Trophoblast cell (in vitro differentiated cells and primary cell): ENCODE results near the gene SPATA19.

Experiments used
- DNase-seq, 2 donors: peaks; one replicate each; pipeline ENCODE4 v3.0.0-alpha.2; 2016
- H2AFZ ChIP-seq: 2 replicates; pipeline ENCODE4 v1.6.1; 2013; ENCODE audit warnings: low read length, moderate library complexity, mild to moderate bottlenecking; ENCODE audit not compliant: insufficient read depth, poor library complexity
- H2AK5ac ChIP-seq: 2 replicates; pipeline ENCODE4 v1.6.1; 2013; ENCODE audit warnings: mild to moderate bottlenecking, low read length
- H2BK120ac ChIP-seq: 2 replicates; pipeline ENCODE4 v1.6.1; 2013; ENCODE audit warnings: low read length, mild to moderate bottlenecking, moderate library complexity; ENCODE audit not compliant: insufficient read depth, poor library complexity
- H2BK12ac ChIP-seq: 2 replicates; pipeline ENCODE4 v1.6.1; 2013; ENCODE audit warnings: mild to moderate bottlenecking, low read length, moderate library complexity
- H2BK5ac ChIP-seq: 2 replicates; pipeline ENCODE4 v1.6.1; 2013; ENCODE audit warnings: low read length, low read depth, moderate library complexity, mild to moderate bottlenecking; ENCODE audit not compliant: poor library complexity
- H3K14ac ChIP-seq: 2 replicates; pipeline ENCODE4 v1.6.1; 2013; ENCODE audit warnings: mild to moderate bottlenecking, low read length
- H3K18ac ChIP-seq: 2 replicates; pipeline ENCODE4 v1.6.1; 2013; ENCODE audit warnings: mild to moderate bottlenecking, low read length
- H3K23ac ChIP-seq: 2 replicates; pipeline ENCODE4 v1.6.1; 2013; ENCODE audit warnings: low read length
- H3K27ac ChIP-seq: 2 replicates; pipeline ENCODE4 v1.5.1; 2013; ENCODE audit warnings: low read depth, mild to moderate bottlenecking, inconsistent platforms, low read length, moderate library complexity
- H3K27me3 ChIP-seq: 2 replicates; pipeline ENCODE4 v1.6.1; 2013; ENCODE audit warnings: inconsistent platforms, mild to moderate bottlenecking, low read length, moderate library complexity; ENCODE audit not compliant: insufficient read depth
- H3K36me3 ChIP-seq, 2 experiments: 1 replicate in 1 of 2; 2 replicates in 1 of 2; pipeline ENCODE4 v1.6.1; 2013; ENCODE audit warnings: low read length in 2 of 2, mild to moderate bottlenecking in 2 of 2, moderate library complexity in 1 of 2; ENCODE audit not compliant: insufficient read depth in 2 of 2, control insufficient read depth in 1 of 2
- H3K4ac ChIP-seq: 2 replicates; pipeline ENCODE4 v1.6.1; 2013; ENCODE audit warnings: low read depth, mild to moderate bottlenecking, low read length, moderate library complexity
- H3K4me1 ChIP-seq, 2 experiments: 1 replicate in 1 of 2; 2 replicates in 1 of 2; pipeline ENCODE4 v1.6.1; 2013; ENCODE audit warnings: low read length in 2 of 2, mild to moderate bottlenecking in 2 of 2, moderate library complexity in 1 of 2; ENCODE audit not compliant: insufficient read depth in 2 of 2, control insufficient read depth in 1 of 2
- H3K4me2 ChIP-seq: 2 replicates; pipeline ENCODE4 v1.6.1; 2013; ENCODE audit warnings: inconsistent platforms, mild to moderate bottlenecking, low read length, moderate library complexity
- H3K4me3 ChIP-seq: 2 replicates; pipeline ENCODE4 v1.5.1; 2013; ENCODE audit warnings: mild to moderate bottlenecking, low read depth, low read length, inconsistent platforms
- H3K79me1 ChIP-seq: one replicate; pipeline ENCODE4 v1.6.1; 2013; ENCODE audit warnings: low read length
- H3K79me2 ChIP-seq: 2 replicates; pipeline ENCODE4 v1.6.1; 2013; ENCODE audit warnings: low read length, mild to moderate bottlenecking; ENCODE audit not compliant: control insufficient read depth, insufficient read depth, poor library complexity
- H3K9ac ChIP-seq: 2 replicates; pipeline ENCODE4 v1.6.1; 2013; ENCODE audit warnings: mild to moderate bottlenecking, low read length
- H3K9me3 ChIP-seq: 2 replicates; pipeline ENCODE4 v1.6.1; 2013; ENCODE audit warnings: low read depth, mild to moderate bottlenecking, control low read depth, inconsistent platforms, low read length; ENCODE audit not compliant: insufficient read depth
- H4K12ac ChIP-seq: 2 replicates; pipeline ENCODE4 v1.6.1; 2013; ENCODE audit warnings: low read depth, mild to moderate bottlenecking, low read length, moderate library complexity
- H4K8ac ChIP-seq: 2 replicates; pipeline ENCODE4 v1.6.1; 2013; ENCODE audit warnings: low read depth, mild to moderate bottlenecking, low read length, moderate library complexity
- H4K91ac ChIP-seq: one replicate; pipeline ENCODE4 v1.6.1; 2013; ENCODE audit warnings: low read depth, mild to moderate bottlenecking, low read length, moderate library complexity
- WGBS: extraction: QIAGEN DNeasy Blood & Tissue Kit; methylation state at CpG from one replicate; pipeline ENCODE4 v1.1.7; 2013; ENCODE audit warnings: missing lambda C conversion rate; ENCODE audit not compliant: insufficient read length, insufficient coverage; ENCODE audit errors: extremely low coverage; 5-methylcytosine and 5-hydroxymethylcytosine counted together

The SPATA19 gene

DNA sequence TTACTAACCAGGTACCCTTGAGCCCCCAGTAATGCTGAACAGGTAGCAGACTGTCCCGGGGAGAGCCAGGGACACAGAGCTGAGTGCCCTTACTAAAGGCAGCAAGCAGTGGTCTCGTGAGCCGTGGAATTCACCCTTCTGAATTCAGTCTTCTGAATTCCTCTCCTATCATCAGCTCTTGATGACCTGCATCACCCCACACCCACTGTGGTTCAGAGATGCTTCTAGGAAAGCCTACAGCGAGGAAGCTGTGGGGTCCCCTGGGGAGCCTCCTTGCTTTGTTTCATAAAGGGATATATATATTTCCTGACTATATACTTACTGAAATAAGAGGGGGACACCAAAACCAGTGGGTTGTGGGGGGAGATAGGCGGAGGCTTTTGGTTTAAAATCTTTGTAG is 2.6 kb downstream of the SPATA19 start:
- H4K91ac ChIP-seq: no peak overlapping the region
- no peak overlapping the region for H2AK5ac ChIP-seq

DNA sequence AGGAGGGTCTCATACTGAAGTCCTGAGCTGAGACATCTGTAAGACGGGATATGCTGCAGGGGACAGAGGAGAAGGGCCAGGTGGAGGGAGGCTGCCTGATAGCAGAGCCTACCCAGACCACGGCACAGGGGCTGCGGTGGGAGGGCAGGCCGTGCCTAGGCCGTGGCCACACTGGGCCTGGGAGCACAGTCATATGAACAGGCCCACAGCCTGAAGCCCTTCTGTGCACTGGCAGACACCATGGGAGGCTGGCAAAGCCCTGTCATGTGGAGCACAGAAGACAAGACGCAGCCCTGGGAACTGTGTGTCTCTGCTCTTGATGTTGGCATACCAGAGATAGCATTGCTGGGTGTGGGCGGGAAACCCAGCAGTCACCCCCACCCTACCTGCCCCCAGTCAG is 3.3 kb downstream of the SPATA19 start:
- no peak overlapping the region for H3K14ac ChIP-seq
- H3K9me3 ChIP-seq: peaks cover 2% of the 10 kb centered on the region
- no peak for DNase-seq
- no peak overlapping the region for H3K27ac ChIP-seq
- H3K9ac ChIP-seq: no peak overlapping the region
- H3K27me3 ChIP-seq: no peaks in the 10 kb centered on the region
- no peak overlapping the region for H4K8ac ChIP-seq
- H2AFZ ChIP-seq: no peak overlapping the region
- no peak overlapping the region for H3K4me3 ChIP-seq
- no peaks in the 10 kb centered on the region for H3K79me1 ChIP-seq
- H2BK120ac ChIP-seq: no peak overlapping the region
- H3K4me1 ChIP-seq: peaks cover 5 to 7% of the 10 kb centered on the region in 2 experiments
- no CpG with 5 or more reads among the region's 7 CpGs for whole genome bisulfite sequencing
- H3K23ac ChIP-seq: no peak overlapping the region
- H3K79me2 ChIP-seq: no peaks in the 10 kb centered on the region
- no peak overlapping the region for H4K12ac ChIP-seq
- no peak overlapping the region for H3K18ac ChIP-seq
- no peaks in the 10 kb centered on the region for H3K36me3 ChIP-seq
- H2BK12ac ChIP-seq: no peak overlapping the region
- H3K4ac ChIP-seq: no peak overlapping the region
- H4K91ac ChIP-seq: no peak overlapping the region
- H3K4me2 ChIP-seq: no peak overlapping the region
- no peak overlapping the region for H2AK5ac ChIP-seq
- H2BK5ac ChIP-seq: no peak overlapping the region

More for the DNA sequence above, 2.6 kb downstream of the SPATA19 start:
- Histone ChIP-seq H2BK120ac (no peak overlapping the region), H3K9ac (no peak overlapping the region), H3K18ac (no peak overlapping the region), H3K4me2 (no peak overlapping the region), H3K9me3 (peaks cover 2% of the 10 kb centered on the region), H3K36me3 (no peaks in the 10 kb centered on the region), H2BK5ac (no peak overlapping the region), H3K4me3 (no peak overlapping the region), H3K27ac (no peak overlapping the region), H3K4ac (no peak overlapping the region), H4K12ac (no peak overlapping the region), H3K23ac (no peak overlapping the region), H2AFZ (no peak overlapping the region), H3K14ac (no peak overlapping the region), H4K8ac (no peak overlapping the region), H3K27me3 (no peaks in the 10 kb centered on the region), H3K79me1 (no peaks in the 10 kb centered on the region), H3K79me2 (no peaks in the 10 kb centered on the region), H3K4me1 (peaks cover 5 to 7% of the 10 kb centered on the region in 2 experiments), H2BK12ac (no peak overlapping the region)
- DNase-seq: no peak
- no CpG with 5 or more reads among the region's 5 CpGs for WGBS

DNA sequence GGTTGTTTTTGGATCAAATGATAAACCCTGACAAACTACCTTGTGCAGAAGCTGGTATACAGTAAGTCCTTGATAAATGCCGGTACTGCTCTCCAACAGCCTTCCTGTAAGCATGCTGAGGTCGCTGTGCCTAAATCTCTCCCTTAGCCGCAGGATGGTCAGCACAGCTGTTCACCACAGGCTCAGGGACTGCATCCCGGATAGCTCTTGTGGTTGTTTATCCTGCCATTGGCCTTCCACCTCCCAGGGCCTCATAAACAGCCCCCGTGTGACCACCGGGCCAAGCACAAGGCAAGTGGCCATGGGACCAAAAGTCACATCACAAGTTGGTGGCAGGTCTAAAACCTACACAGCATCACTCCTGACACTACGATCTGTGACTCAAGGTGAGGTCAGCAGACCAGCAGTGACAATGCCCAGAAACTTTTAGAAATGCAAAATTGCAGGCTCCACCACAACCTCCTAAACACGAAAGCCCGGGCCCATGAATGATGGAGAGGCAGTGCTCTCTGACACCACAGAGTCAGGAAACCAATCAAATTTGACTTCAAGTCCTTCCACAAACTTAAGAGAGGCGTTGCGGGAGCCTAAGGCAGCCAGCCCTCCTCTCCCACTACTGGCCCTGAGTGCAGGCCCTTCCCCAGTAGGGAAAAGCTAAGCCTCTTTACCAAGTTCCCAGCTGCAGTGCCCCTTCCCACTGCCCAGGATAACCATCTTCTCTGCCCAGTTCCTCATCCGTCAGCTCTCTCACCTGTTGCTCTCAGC is 3.9 kb downstream of the SPATA19 start:
- Histone ChIP-seq H2AK5ac (no peak overlapping the region), H3K9ac (no peak overlapping the region), H3K4me3 (no peak overlapping the region), H3K36me3 (no peaks in the 10 kb centered on the region), H2BK12ac (no peak overlapping the region), H3K23ac (no peak overlapping the region), H3K27ac (no peak overlapping the region), H2BK120ac (no peak overlapping the region), H4K8ac (no peak overlapping the region), H3K14ac (no peak overlapping the region), H3K9me3 (peaks cover 2% of the 10 kb centered on the region), H3K4ac (no peak overlapping the region), H2BK5ac (no peak overlapping the region), H4K12ac (no peak overlapping the region), H3K4me1 (peaks cover 5 to 7% of the 10 kb centered on the region in 2 experiments), H3K4me2 (no peak overlapping the region), H2AFZ (no peak overlapping the region), H3K18ac (no peak overlapping the region), H4K91ac (no peak overlapping the region), H3K79me2 (no peaks in the 10 kb centered on the region), H3K27me3 (no peaks in the 10 kb centered on the region), H3K79me1 (no peaks in the 10 kb centered on the region)
- no peak for DNase-seq
- no CpG with 5 or more reads among the region's 12 CpGs for WGBS

DNA sequence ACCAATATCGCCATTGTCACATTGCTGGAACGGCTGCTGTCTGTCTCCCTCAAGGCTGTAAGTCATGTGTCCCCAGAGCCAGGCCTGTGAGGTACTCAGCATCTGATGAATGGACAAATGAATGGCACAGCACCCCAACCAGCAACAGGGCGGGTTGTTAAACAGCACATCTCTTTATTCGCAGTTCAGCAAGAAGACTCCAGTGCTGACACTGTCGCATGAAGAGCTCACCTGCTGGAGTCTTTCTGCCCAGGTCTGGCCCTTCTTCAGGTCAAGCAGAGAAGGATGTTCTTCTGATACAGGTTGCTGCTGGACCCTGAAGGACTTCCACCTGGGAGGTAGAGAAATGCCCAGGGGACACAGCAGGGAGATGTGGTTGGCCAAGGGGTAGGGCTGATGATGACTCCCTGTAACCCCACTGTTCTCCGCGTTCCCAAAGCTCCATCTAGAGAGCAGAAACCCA is 4.8 kb downstream of the SPATA19 start:
- Histone ChIP-seq H3K27ac (no peak overlapping the region), H3K4me1 (peaks cover 5 to 7% of the 10 kb centered on the region in 2 experiments), H2AK5ac (no peak overlapping the region), H3K4me2 (no peak overlapping the region), H2BK120ac (no peak overlapping the region), H2BK12ac (no peak overlapping the region), H4K8ac (no peak overlapping the region), H3K23ac (no peak overlapping the region), H3K14ac (no peak overlapping the region), H3K27me3 (no peaks in the 10 kb centered on the region), H3K79me2 (no peaks in the 10 kb centered on the region), H2AFZ (no peak overlapping the region), H2BK5ac (no peak overlapping the region), H3K9me3 (peaks cover 2% of the 10 kb centered on the region), H3K18ac (no peak overlapping the region), H3K79me1 (no peaks in the 10 kb centered on the region), H4K12ac (no peak overlapping the region), H3K4ac (no peak overlapping the region), H4K91ac (no peak overlapping the region), H3K9ac (no peak overlapping the region), H3K4me3 (no peak overlapping the region), H3K36me3 (no peaks in the 10 kb centered on the region)
- WGBS: no CpG with 5 or more reads among the region's 7 CpGs
- no peak for DNase-seq
